ENCODE data around the gene KIF21B. TPM values are rescaled to one million over a fixed set of nuclear protein-coding genes. Genes with fewer than 3 reads are reported as not detected.

Gene KIF21B
- total and polyA plus RNA-seq, 9 of the 15 experiments (the other 6 are each of a cell fraction or from before 2014, with no cell fraction given), result 0.46 to 13.4 (median 5.9) TPM

GRCh38 chr1:201016211-201016651, 7.3 kb downstream of the KIF21B start (continued):
- TF ChIP-seq PRDM10 (IDR thresholded peaks at IDR 0.05; ENCODE audit: partially characterized antibody) (no peak), ATF1 (CRISPR knock-in tag; IDR thresholded peaks at IDR 0.05) (no peak), ATF1 (tag; IDR thresholded peaks at IDR 0.05) (0 out of 2 replicates have a peak, but pooled peaks have one; percentile 19), HNRNPH1 (optimal IDR thresholded peaks at IDR 0.05; ENCODE audit: low read depth, low read length) (no peak), GATA2 (CRISPR knock-in tag; IDR thresholded peaks at IDR 0.05) (no peak), C11orf30 (IDR thresholded peaks at IDR 0.05; ENCODE audit: low read depth) (no peak), ZNF431 (CRISPR knock-in tag; IDR thresholded peaks at IDR 0.05) (peak; percentile 24; the same call in 1 of the 2 replicates), HNRNPUL1 (IDR thresholded peaks at IDR 0.05; ENCODE audit: low read length) (no peak), CHCHD3 (CRISPR knock-in tag; IDR thresholded peaks at IDR 0.05) (no peak), ZNF263 (CRISPR knock-in tag; IDR thresholded peaks at IDR 0.05; ENCODE audit: borderline replicate concordance) (peak; percentile 23; the same call in 1 of the 2 replicates), ZFP91 (CRISPR knock-in tag; IDR thresholded peaks at IDR 0.05) (0 out of 2 replicates have a peak, but pooled peaks have one; percentile 39), NFIC (IDR thresholded peaks at IDR 0.05) (peak; percentile 96)
- TF ChIP-seq, protein P1, sequence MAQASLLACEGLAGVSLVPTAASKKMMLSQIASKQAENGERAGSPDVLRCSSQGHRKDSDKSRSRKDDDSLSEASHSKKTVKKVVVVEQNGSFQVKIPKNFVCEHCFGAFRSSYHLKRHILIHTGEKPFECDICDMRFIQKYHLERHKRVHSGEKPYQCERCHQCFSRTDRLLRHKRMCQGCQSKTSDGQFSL (CRISPR knock-in tag; IDR thresholded peaks at IDR 0.05), result peak; percentile 86
- TF ChIP-seq, protein P1 (tag; IDR thresholded peaks at IDR 0.05), result peak in 1 of 2 experiments; percentile 50; a peak in 1 of 4 replicates
- TF ChIP-seq, protein P2, sequence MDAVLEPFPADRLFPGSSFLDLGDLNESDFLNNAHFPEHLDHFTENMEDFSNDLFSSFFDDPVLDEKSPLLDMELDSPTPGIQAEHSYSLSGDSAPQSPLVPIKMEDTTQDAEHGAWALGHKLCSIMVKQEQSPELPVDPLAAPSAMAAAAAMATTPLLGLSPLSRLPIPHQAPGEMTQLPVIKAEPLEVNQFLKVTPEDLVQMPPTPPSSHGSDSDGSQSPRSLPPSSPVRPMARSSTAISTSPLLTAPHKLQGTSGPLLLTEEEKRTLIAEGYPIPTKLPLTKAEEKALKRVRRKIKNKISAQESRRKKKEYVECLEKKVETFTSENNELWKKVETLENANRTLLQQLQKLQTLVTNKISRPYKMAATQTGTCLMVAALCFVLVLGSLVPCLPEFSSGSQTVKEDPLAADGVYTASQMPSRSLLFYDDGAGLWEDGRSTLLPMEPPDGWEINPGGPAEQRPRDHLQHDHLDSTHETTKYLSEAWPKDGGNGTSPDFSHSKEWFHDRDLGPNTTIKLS (IDR thresholded peaks at IDR 0.05; ENCODE audit: borderline replicate concordance, low read depth), result no peak
- TF ChIP-seq, protein P3, sequence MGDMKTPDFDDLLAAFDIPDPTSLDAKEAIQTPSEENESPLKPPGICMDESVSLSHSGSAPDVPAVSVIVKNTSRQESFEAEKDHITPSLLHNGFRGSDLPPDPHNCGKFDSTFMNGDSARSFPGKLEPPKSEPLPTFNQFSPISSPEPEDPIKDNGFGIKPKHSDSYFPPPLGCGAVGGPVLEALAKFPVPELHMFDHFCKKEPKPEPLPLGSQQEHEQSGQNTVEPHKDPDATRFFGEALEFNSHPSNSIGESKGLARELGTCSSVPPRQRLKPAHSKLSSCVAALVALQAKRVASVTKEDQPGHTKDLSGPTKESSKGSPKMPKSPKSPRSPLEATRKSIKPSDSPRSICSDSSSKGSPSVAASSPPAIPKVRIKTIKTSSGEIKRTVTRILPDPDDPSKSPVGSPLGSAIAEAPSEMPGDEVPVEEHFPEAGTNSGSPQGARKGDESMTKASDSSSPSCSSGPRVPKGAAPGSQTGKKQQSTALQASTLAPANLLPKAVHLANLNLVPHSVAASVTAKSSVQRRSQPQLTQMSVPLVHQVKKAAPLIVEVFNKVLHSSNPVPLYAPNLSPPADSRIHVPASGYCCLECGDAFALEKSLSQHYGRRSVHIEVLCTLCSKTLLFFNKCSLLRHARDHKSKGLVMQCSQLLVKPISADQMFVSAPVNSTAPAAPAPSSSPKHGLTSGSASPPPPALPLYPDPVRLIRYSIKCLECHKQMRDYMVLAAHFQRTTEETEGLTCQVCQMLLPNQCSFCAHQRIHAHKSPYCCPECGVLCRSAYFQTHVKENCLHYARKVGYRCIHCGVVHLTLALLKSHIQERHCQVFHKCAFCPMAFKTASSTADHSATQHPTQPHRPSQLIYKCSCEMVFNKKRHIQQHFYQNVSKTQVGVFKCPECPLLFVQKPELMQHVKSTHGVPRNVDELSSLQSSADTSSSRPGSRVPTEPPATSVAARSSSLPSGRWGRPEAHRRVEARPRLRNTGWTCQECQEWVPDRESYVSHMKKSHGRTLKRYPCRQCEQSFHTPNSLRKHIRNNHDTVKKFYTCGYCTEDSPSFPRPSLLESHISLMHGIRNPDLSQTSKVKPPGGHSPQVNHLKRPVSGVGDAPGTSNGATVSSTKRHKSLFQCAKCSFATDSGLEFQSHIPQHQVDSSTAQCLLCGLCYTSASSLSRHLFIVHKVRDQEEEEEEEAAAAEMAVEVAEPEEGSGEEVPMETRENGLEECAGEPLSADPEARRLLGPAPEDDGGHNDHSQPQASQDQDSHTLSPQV (IDR thresholded peaks at IDR 0.05), result 0 out of 2 replicates have a peak, but pooled peaks have one; percentile 5
